HUES48 (cell line): Measurements from ENCODE around the gene TRPV4.

Experiments
- H3K27ac ChIP-seq: one replicate; pipeline ENCODE4 v1.7.0; 2013; ENCODE audit warnings: low read depth, low read length, inconsistent platforms
- H3K27me3 ChIP-seq: 2 replicates; pipeline ENCODE4 v1.6.1; 2013; ENCODE audit warnings: mild to moderate bottlenecking, low read length; ENCODE audit not compliant: control insufficient read depth, insufficient read depth
- H3K36me3 ChIP-seq: 2 replicates; pipeline ENCODE4 v1.6.1; 2013; ENCODE audit warnings: low read length; ENCODE audit not compliant: control insufficient read depth, insufficient read depth
- H3K4me1 ChIP-seq: 2 replicates; pipeline ENCODE4 v1.6.1; 2013; ENCODE audit warnings: mild to moderate bottlenecking, low read length; ENCODE audit not compliant: control insufficient read depth, insufficient read depth
- H3K4me3 ChIP-seq: 2 replicates; pipeline ENCODE4 v1.5.1; 2013; ENCODE audit warnings: mild to moderate bottlenecking, low read depth, low read length
- H3K9ac ChIP-seq: 2 replicates; pipeline ENCODE4 v1.6.1; 2013; ENCODE audit warnings: mild to moderate bottlenecking, low read depth, low read length, moderate library complexity
- H3K9me3 ChIP-seq: 2 replicates; pipeline ENCODE4 v1.6.1; 2013; ENCODE audit warnings: low read length; ENCODE audit not compliant: control insufficient read depth, insufficient read depth

The TRPV4 gene

GRCh38 chr12:109840305-109841074 is 7.3 kb upstream of the TRPV4 start:
- Histone ChIP-seq H3K27ac (no peak overlapping the region), H3K4me3 (no peak overlapping the region), H3K9ac (no peak overlapping the region), H3K9me3 (no peaks in the 10 kb centered on the region), H3K27me3 (no peaks in the 10 kb centered on the region), H3K36me3 (no peaks in the 10 kb centered on the region), H3K4me1 (no peaks in the 10 kb centered on the region)

GRCh38 chr12:109839444-109839843 is 6.2 kb upstream of the TRPV4 start:
- H3K4me1 ChIP-seq, result no peaks in the 10 kb centered on the region
- H3K36me3 ChIP-seq, result no peaks in the 10 kb centered on the region
- no peaks in the 10 kb centered on the region for H3K27me3 ChIP-seq
- H3K9ac ChIP-seq, result no peak overlapping the region
- H3K9me3 ChIP-seq, result no peaks in the 10 kb centered on the region
- no peak overlapping the region for H3K27ac ChIP-seq
- no peak overlapping the region for H3K4me3 ChIP-seq

GRCh38 chr12:109836916-109837315 is 3.7 kb upstream of the TRPV4 start:
- peaks cover 2% of the 10 kb centered on the region; the same call in 1 of the 2 replicates for H3K4me1 ChIP-seq
- H3K4me3 ChIP-seq, result no peak overlapping the region
- no peak overlapping the region for H3K27ac ChIP-seq
- H3K36me3 ChIP-seq, result no peaks in the 10 kb centered on the region
- no peaks in the 10 kb centered on the region for H3K9me3 ChIP-seq
- H3K27me3 ChIP-seq, result no peaks in the 10 kb centered on the region
- no peak overlapping the region for H3K9ac ChIP-seq

GRCh38 chr12:109835827-109836226 is 2.6 kb upstream of the TRPV4 start:
- H3K9ac ChIP-seq, result no peak overlapping the region
- no peak overlapping the region for H3K27ac ChIP-seq
- H3K36me3 ChIP-seq, result no peaks in the 10 kb centered on the region
- no peaks in the 10 kb centered on the region for H3K27me3 ChIP-seq
- peaks cover 5% of the 10 kb centered on the region; the same call in 1 of the 2 replicates for H3K4me1 ChIP-seq
- no peak overlapping the region for H3K4me3 ChIP-seq
- no peaks in the 10 kb centered on the region for H3K9me3 ChIP-seq

GRCh38 chr12:109832541-109833306 is 474 bp downstream of the TRPV4 start:
- no peaks in the 10 kb centered on the region for H3K27me3 ChIP-seq
- H3K9ac ChIP-seq, result peak overlapping the region; percentile 54; the same call in 1 of the 2 replicates
- H3K4me1 ChIP-seq, result peaks cover 5% of the 10 kb centered on the region; the same call in 1 of the 2 replicates
- no peaks in the 10 kb centered on the region for H3K36me3 ChIP-seq
- H3K9me3 ChIP-seq, result no peaks in the 10 kb centered on the region
- no peak overlapping the region for H3K27ac ChIP-seq
- H3K4me3 ChIP-seq, result peak overlapping the region; percentile 73

- no peak overlapping the region for H3K27ac ChIP-seq
- no peak overlapping the region for H3K4me3 ChIP-seq
- no peaks in the 10 kb centered on the region for H3K9me3 ChIP-seq
- H3K4me1 ChIP-seq, result peaks cover 5% of the 10 kb centered on the region; the same call in 1 of the 2 replicates
- H3K9ac ChIP-seq, result no peak overlapping the region
- no peaks in the 10 kb centered on the region for H3K27me3 ChIP-seq
- no peaks in the 10 kb centered on the region for H3K36me3 ChIP-seq
Observed at GRCh38 chr12:109831929-109832328, 1.3 kb downstream of the TRPV4 start.

- H3K4me1 ChIP-seq, result peaks cover 5% of the 10 kb centered on the region; the same call in 1 of the 2 replicates
Observed at GRCh38 chr12:109831365-109831764, 1.8 kb downstream of the TRPV4 start.

GRCh38 chr12:109830718-109831117 is 2.5 kb downstream of the TRPV4 start:
- Histone ChIP-seq H3K36me3 (no peaks in the 10 kb centered on the region), H3K4me3 (no peak overlapping the region), H3K9ac (no peak overlapping the region), H3K27ac (no peak overlapping the region), H3K27me3 (no peaks in the 10 kb centered on the region), H3K9me3 (no peaks in the 10 kb centered on the region), H3K4me1 (peaks cover 5% of the 10 kb centered on the region; the same call in 1 of the 2 replicates)

More at GRCh38 chr12:109831365-109831764, 1.8 kb downstream of the TRPV4 start:
- Histone ChIP-seq H3K27ac (no peak overlapping the region), H3K9me3 (no peaks in the 10 kb centered on the region), H3K9ac (no peak overlapping the region), H3K4me3 (no peak overlapping the region), H3K27me3 (no peaks in the 10 kb centered on the region), H3K36me3 (no peaks in the 10 kb centered on the region)

GRCh38 chr12:109830267-109830666 is 2.9 kb downstream of the TRPV4 start:
- Histone ChIP-seq H3K9ac (no peak overlapping the region), H3K36me3 (no peaks in the 10 kb centered on the region), H3K4me3 (no peak overlapping the region), H3K4me1 (peaks cover 5% of the 10 kb centered on the region; the same call in 1 of the 2 replicates), H3K9me3 (no peaks in the 10 kb centered on the region), H3K27ac (no peak overlapping the region), H3K27me3 (no peaks in the 10 kb centered on the region)

- Histone ChIP-seq H3K27ac (no peak overlapping the region), H3K4me1 (peaks cover 5% of the 10 kb centered on the region; the same call in 1 of the 2 replicates)
Observed at GRCh38 chr12:109829667-109830066, 3.5 kb downstream of the TRPV4 start.

More at GRCh38 chr12:109829667-109830066, 3.5 kb downstream of the TRPV4 start:
- Histone ChIP-seq H3K4me3 (no peak overlapping the region), H3K36me3 (no peaks in the 10 kb centered on the region), H3K27me3 (no peaks in the 10 kb centered on the region), H3K9ac (no peak overlapping the region), H3K9me3 (no peaks in the 10 kb centered on the region)
